Liver (tissue), 9 donors: ENCODE measurements around the gene CCRL2. TPM values are rescaled to one million over a fixed set of nuclear protein-coding genes. Genes with fewer than 3 reads are reported as not detected.

Source experiments
- DNase-seq: peaks from one replicate; pipeline ENCODE4 v3.0.0-alpha.2; 2017; ENCODE audit warnings: low spot score
- H3K27ac ChIP-seq, 2 donors: one replicate each; pipeline ENCODE4 v1.7.0; 2013; ENCODE audit warnings: inconsistent platforms in 2 of 2, low read length in 2 of 2, control low read depth in 1 of 2, low read depth in 1 of 2, mild to moderate bottlenecking in 1 of 2
- H3K27me3 ChIP-seq, 4 donors: one replicate each; pipeline versions ENCODE4 v1.6.1 to v1.7.0; 2013; ENCODE audit warnings: low read length in 3 of 4, inconsistent platforms in 1 of 4, mild to moderate bottlenecking in 1 of 4, moderate library complexity in 1 of 4; ENCODE audit not compliant: control insufficient read depth in 4 of 4, insufficient read depth in 4 of 4
- H3K36me3 ChIP-seq, 4 donors: one replicate each; pipeline versions ENCODE4 v1.6.1 to v1.7.0; 2013; ENCODE audit warnings: low read length in 3 of 4, mild to moderate bottlenecking in 3 of 4, low read depth in 1 of 4, moderate library complexity in 1 of 4; ENCODE audit not compliant: control insufficient read depth in 4 of 4, insufficient read depth in 3 of 4
- H3K4me1 ChIP-seq, 4 donors: one replicate each; pipeline versions ENCODE4 v1.6.1 to v1.7.0; 2013; ENCODE audit warnings: low read length in 3 of 4, mild to moderate bottlenecking in 3 of 4, moderate library complexity in 1 of 4; ENCODE audit not compliant: control insufficient read depth in 4 of 4, insufficient read depth in 4 of 4
- H3K4me3 ChIP-seq, 3 donors: one replicate each; pipeline versions ENCODE4 v1.6.1 to v1.7.0; 2013; ENCODE audit warnings: low read length in 3 of 3, control low read depth in 1 of 3, low read depth in 1 of 3, mild to moderate bottlenecking in 1 of 3
- H3K9ac ChIP-seq, 2 donors: one replicate each; pipeline ENCODE4 v1.7.0; 2013; ENCODE audit warnings: low read length in 2 of 2, mild to moderate bottlenecking in 2 of 2, moderate library complexity in 2 of 2, control low read depth in 1 of 2, low read depth in 1 of 2
- H3K9me3 ChIP-seq, 4 donors: one replicate each; pipeline versions ENCODE4 v1.6.1 to v1.7.0; 2013; ENCODE audit warnings: low read length in 3 of 4; ENCODE audit not compliant: control insufficient read depth in 4 of 4
- EGR1 ChIP-seq, 2 donors: IDR thresholded peaks; 2 replicates each; pipeline ENCODE4 v1.6.1; 2016 to 2018; ENCODE audit warnings: antibody characterized with exemption in 2 of 2, low read depth in 2 of 2
- FOXA1 ChIP-seq: IDR thresholded peaks from 2 replicates; pipeline ENCODE4 v1.6.1; 2016; ENCODE audit warnings: antibody characterized with exemption
- FOXA2 ChIP-seq: IDR thresholded peaks from 2 replicates; pipeline ENCODE4 v1.6.1; 2016; ENCODE audit warnings: antibody characterized with exemption
- GABPA ChIP-seq, 2 donors: IDR thresholded peaks in 1 of 2; conservative IDR thresholded peaks in 1 of 2; 2 replicates each; pipeline ENCODE4 v1.6.1; 2016; ENCODE audit warnings: antibody characterized with exemption in 2 of 2, mild to moderate bottlenecking in 1 of 2, moderate library complexity in 1 of 2
- HNF4A ChIP-seq, 2 donors: conservative IDR thresholded peaks; 2 replicates each; pipeline ENCODE4 v1.6.1; 2016; ENCODE audit warnings: antibody characterized with exemption in 2 of 2, mild to moderate bottlenecking in 2 of 2
- HNF4G ChIP-seq: IDR thresholded peaks from 2 replicates; pipeline ENCODE4 v1.6.1; 2016; ENCODE audit warnings: antibody characterized with exemption
- JUND ChIP-seq, 2 donors: IDR thresholded peaks; 2 replicates each; pipeline ENCODE4 v1.6.1; 2016; ENCODE audit warnings: antibody characterized with exemption in 2 of 2
- NR2F2 ChIP-seq: IDR thresholded peaks from 2 replicates; pipeline ENCODE4 v1.6.1; 2016; ENCODE audit warnings: antibody characterized with exemption
- RAD21 ChIP-seq, 2 donors: IDR thresholded peaks; 2 replicates each; pipeline ENCODE4 v1.6.1; 2016; ENCODE audit warnings: antibody characterized with exemption in 2 of 2, mild to moderate bottlenecking in 2 of 2
- RXRA ChIP-seq, 2 donors: IDR thresholded peaks; 2 replicates each; pipeline ENCODE4 v1.6.1; 2017 to 2018; ENCODE audit warnings: antibody characterized with exemption in 2 of 2, mild to moderate bottlenecking in 1 of 2
- SP1 ChIP-seq: IDR thresholded peaks from 2 replicates; pipeline ENCODE4 v1.6.1; 2018; ENCODE audit warnings: antibody characterized with exemption, mild to moderate bottlenecking
- TAF1 ChIP-seq: conservative IDR thresholded peaks from 2 replicates; pipeline ENCODE4 v1.6.1; 2016; ENCODE audit warnings: antibody characterized with exemption, mild to moderate bottlenecking
- YY1 ChIP-seq: IDR thresholded peaks from 2 replicates; pipeline ENCODE4 v1.6.1; 2016; ENCODE audit warnings: antibody characterized with exemption, mild to moderate bottlenecking
- WGBS: extraction: QIAGEN DNeasy Blood & Tissue Kit; methylation state at CpG from one replicate; pipeline ENCODE4 v1.1.7; 2013; 5-methylcytosine and 5-hydroxymethylcytosine counted together
- polyA plus RNA-seq, 2 donors: library from polyadenylated mRNA; stranded (reverse) in 1 of 2; unstranded in 1 of 2; fragments of 200-250 nt in 1 of 2; fragments of >200 nt in 1 of 2; fragmentation: Nextera tagmentation in 1 of 2; extraction: Ambion mirVana in 1 of 2; gene quantifications; one replicate each; pipeline versions ENCODE4 v1.2.1 to v1.2.3, GENCODE V29; 2013 to 2015
- total RNA-seq, 2 donors: library from RNA; depleted of rRNA; stranded (reverse); fragments of >200 nt; gene quantifications; one replicate each; pipeline ENCODE4 v1.2.3, GENCODE V29; 2014
- TF ChIP-seq, protein P1 (sequence below): IDR thresholded peaks from 2 replicates; pipeline ENCODE4 v1.6.1; 2016; ENCODE audit warnings: antibody characterized with exemption
- TF ChIP-seq, protein P2 (sequence below): IDR thresholded peaks from 2 replicates; pipeline ENCODE4 v1.6.1; 2016; ENCODE audit warnings: antibody characterized with exemption
- TF ChIP-seq, protein P3 (sequence below): IDR thresholded peaks from 2 replicates; pipeline ENCODE4 v1.6.1; 2016; ENCODE audit warnings: antibody characterized with exemption, mild to moderate bottlenecking
- TF ChIP-seq, protein P4 (sequence below): IDR thresholded peaks from 2 replicates; pipeline ENCODE4 v1.6.1; 2016; ENCODE audit warnings: antibody characterized with exemption
- TF ChIP-seq, protein P5 (sequence below): fragments of 150-350 bp; IDR thresholded peaks from 2 replicates; pipeline ENCODE4 v1.5.1; 2017; ENCODE audit warnings: improper control_type of control experiment, low read depth, low read length; ENCODE audit not compliant: missing input control
- donor health status: healthy.
- donor health status: healthy.
- donor health status: healthy.
- donor health status: healthy.
- donor health status: healthy.

The CCRL2 gene
- total and polyA plus RNA-seq, 4 donors: 0.51 to 9.0 (median 0.81) TPM

DNA sequence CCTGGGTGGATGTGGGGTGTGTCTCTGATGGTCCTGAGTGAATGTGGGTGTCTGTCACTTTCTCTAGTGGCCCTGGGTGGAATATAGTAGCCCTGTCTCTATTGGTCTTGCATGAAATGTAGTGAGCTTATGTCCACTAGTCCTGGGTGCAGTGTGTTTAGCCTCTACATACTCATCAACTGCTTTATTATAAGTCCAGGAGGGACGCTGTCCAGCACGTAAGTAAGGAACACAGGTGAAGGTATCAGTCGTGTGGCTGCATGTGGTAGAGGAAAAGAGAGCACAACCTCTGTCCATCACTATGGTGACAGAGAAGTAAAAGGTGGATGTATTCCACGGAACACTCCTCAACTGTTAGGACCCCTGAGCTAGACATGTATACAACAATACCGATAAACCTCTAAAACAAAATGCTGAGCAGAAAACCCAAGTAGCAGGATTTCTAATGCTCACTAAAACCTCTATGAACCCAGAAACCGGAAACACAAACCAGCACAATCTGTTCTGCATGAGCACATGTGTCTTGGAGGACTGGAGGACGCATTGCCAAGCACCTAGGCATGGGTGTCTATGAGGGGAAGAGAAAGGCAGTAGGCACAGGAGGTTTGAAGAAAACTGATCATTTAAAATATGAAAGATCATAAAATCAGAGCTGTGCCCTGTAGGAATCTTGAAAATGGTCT, 46.6 kb downstream of the CCRL2 start:
- WGBS: 70% methylated on average over 7 of the region's 7 CpGs
- Histone ChIP-seq H3K27ac (no peak overlapping the region), H3K27me3 (no peaks in the 10 kb centered on the region), H3K36me3 (no peaks in the 10 kb centered on the region), H3K4me1 (no peaks in the 10 kb centered on the region), H3K9me3 (no peaks in the 10 kb centered on the region), H3K4me3 (no peak overlapping the region), H3K9ac (no peak overlapping the region)
- TF ChIP-seq, protein P1, sequence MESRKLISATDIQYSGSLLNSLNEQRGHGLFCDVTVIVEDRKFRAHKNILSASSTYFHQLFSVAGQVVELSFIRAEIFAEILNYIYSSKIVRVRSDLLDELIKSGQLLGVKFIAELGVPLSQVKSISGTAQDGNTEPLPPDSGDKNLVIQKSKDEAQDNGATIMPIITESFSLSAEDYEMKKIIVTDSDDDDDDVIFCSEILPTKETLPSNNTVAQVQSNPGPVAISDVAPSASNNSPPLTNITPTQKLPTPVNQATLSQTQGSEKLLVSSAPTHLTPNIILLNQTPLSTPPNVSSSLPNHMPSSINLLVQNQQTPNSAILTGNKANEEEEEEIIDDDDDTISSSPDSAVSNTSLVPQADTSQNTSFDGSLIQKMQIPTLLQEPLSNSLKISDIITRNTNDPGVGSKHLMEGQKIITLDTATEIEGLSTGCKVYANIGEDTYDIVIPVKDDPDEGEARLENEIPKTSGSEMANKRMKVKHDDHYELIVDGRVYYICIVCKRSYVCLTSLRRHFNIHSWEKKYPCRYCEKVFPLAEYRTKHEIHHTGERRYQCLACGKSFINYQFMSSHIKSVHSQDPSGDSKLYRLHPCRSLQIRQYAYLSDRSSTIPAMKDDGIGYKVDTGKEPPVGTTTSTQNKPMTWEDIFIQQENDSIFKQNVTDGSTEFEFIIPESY: no peak
- no peak for TF ChIP-seq JUND (IDR thresholded peaks at IDR 0.05)
- no peak for TF ChIP-seq EGR1 (IDR thresholded peaks at IDR 0.05; ENCODE audit: low read depth in 2 of 2)
- no peak for TF ChIP-seq RXRA (IDR thresholded peaks at IDR 0.05)
- TF ChIP-seq, protein P2, sequence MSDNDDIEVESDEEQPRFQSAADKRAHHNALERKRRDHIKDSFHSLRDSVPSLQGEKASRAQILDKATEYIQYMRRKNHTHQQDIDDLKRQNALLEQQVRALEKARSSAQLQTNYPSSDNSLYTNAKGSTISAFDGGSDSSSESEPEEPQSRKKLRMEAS: no peak
- TF ChIP-seq NR2F2: no peak
- no peak for TF ChIP-seq FOXA2
- no peak for TF ChIP-seq TAF1
- TF ChIP-seq, protein P3, sequence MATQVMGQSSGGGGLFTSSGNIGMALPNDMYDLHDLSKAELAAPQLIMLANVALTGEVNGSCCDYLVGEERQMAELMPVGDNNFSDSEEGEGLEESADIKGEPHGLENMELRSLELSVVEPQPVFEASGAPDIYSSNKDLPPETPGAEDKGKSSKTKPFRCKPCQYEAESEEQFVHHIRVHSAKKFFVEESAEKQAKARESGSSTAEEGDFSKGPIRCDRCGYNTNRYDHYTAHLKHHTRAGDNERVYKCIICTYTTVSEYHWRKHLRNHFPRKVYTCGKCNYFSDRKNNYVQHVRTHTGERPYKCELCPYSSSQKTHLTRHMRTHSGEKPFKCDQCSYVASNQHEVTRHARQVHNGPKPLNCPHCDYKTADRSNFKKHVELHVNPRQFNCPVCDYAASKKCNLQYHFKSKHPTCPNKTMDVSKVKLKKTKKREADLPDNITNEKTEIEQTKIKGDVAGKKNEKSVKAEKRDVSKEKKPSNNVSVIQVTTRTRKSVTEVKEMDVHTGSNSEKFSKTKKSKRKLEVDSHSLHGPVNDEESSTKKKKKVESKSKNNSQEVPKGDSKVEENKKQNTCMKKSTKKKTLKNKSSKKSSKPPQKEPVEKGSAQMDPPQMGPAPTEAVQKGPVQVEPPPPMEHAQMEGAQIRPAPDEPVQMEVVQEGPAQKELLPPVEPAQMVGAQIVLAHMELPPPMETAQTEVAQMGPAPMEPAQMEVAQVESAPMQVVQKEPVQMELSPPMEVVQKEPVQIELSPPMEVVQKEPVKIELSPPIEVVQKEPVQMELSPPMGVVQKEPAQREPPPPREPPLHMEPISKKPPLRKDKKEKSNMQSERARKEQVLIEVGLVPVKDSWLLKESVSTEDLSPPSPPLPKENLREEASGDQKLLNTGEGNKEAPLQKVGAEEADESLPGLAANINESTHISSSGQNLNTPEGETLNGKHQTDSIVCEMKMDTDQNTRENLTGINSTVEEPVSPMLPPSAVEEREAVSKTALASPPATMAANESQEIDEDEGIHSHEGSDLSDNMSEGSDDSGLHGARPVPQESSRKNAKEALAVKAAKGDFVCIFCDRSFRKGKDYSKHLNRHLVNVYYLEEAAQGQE: no peak
- TF ChIP-seq GABPA (IDR thresholded peaks at IDR 0.05 in 1 of 2, conservative IDR thresholded peaks at IDR 0.05 in 1 of 2): no peak
- no peak for TF ChIP-seq FOXA1
- TF ChIP-seq RAD21 (IDR thresholded peaks at IDR 0.05): no peak
- TF ChIP-seq, protein P4, sequence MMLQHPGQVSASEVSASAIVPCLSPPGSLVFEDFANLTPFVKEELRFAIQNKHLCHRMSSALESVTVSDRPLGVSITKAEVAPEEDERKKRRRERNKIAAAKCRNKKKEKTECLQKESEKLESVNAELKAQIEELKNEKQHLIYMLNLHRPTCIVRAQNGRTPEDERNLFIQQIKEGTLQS: no peak
- TF ChIP-seq, protein P5, sequence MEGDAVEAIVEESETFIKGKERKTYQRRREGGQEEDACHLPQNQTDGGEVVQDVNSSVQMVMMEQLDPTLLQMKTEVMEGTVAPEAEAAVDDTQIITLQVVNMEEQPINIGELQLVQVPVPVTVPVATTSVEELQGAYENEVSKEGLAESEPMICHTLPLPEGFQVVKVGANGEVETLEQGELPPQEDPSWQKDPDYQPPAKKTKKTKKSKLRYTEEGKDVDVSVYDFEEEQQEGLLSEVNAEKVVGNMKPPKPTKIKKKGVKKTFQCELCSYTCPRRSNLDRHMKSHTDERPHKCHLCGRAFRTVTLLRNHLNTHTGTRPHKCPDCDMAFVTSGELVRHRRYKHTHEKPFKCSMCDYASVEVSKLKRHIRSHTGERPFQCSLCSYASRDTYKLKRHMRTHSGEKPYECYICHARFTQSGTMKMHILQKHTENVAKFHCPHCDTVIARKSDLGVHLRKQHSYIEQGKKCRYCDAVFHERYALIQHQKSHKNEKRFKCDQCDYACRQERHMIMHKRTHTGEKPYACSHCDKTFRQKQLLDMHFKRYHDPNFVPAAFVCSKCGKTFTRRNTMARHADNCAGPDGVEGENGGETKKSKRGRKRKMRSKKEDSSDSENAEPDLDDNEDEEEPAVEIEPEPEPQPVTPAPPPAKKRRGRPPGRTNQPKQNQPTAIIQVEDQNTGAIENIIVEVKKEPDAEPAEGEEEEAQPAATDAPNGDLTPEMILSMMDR: no peak
- TF ChIP-seq HNF4G: no peak
- no peak for TF ChIP-seq HNF4A (conservative IDR thresholded peaks at IDR 0.05)
- no peak for TF ChIP-seq YY1
- TF ChIP-seq SP1: no peak
- peak; percentile 14 for DNase-seq
